ENCODE data around the gene CKAP5.
A peak's percentile ranks its signal among the peaks of the same experiment; 100 is the strongest.

CKAP5 gene

GRCh38 chr11:46889689-46890475 lies 43.8 kb upstream of the CKAP5 start:
- peak; percentile 78 for TF ChIP-seq CTCF (IDR thresholded peaks at IDR 0.05; ENCODE audit: borderline replicate concordance, insufficient read depth, low read depth, low read length)
- no peak overlapping the region for H3K4me3 ChIP-seq (ENCODE audit: low read depth, low read length)

- no peak overlapping the region for H3K4me3 ChIP-seq (ENCODE audit: low read depth, low read length)
- no peak for TF ChIP-seq CTCF (IDR thresholded peaks at IDR 0.05; ENCODE audit: borderline replicate concordance, insufficient read depth, low read depth, low read length)
Measured at GRCh38 chr11:46889251-46889650, 43.2 kb upstream of the CKAP5 start.

GRCh38 chr11:46888636-46889035 lies 42.6 kb upstream of the CKAP5 start:
- no peak overlapping the region for H3K4me3 ChIP-seq (ENCODE audit: low read depth, low read length)
- no peak for TF ChIP-seq CTCF (IDR thresholded peaks at IDR 0.05; ENCODE audit: borderline replicate concordance, insufficient read depth, low read depth, low read length)

- no peak overlapping the region for H3K4me3 ChIP-seq (ENCODE audit: low read depth, low read length)
- TF ChIP-seq CTCF (IDR thresholded peaks at IDR 0.05; ENCODE audit: borderline replicate concordance, insufficient read depth, low read depth, low read length), result no peak
Measured at GRCh38 chr11:46886211-46886610, 40.1 kb upstream of the CKAP5 start.

GRCh38 chr11:46879056-46879585 lies 33.0 kb upstream of the CKAP5 start:
- H3K4me3 ChIP-seq (ENCODE audit: low read depth, low read length), result no peak overlapping the region
- TF ChIP-seq CTCF (IDR thresholded peaks at IDR 0.05; ENCODE audit: borderline replicate concordance, insufficient read depth, low read depth, low read length), result no peak

- H3K4me3 ChIP-seq (ENCODE audit: low read depth, low read length), result no peak overlapping the region
- no peak for TF ChIP-seq CTCF (IDR thresholded peaks at IDR 0.05; ENCODE audit: borderline replicate concordance, insufficient read depth, low read depth, low read length)
Measured at GRCh38 chr11:46877580-46877979, 31.5 kb upstream of the CKAP5 start.

- no peak for TF ChIP-seq CTCF (IDR thresholded peaks at IDR 0.05; ENCODE audit: borderline replicate concordance, insufficient read depth, low read depth, low read length)
- no peak overlapping the region for H3K4me3 ChIP-seq (ENCODE audit: low read depth, low read length)
Measured at GRCh38 chr11:46876471-46876870, 30.4 kb upstream of the CKAP5 start.
